Liver (tissue), 3 donors: ENCODE results near the gene PCYOX1L.

Experiments used
- CTCF ChIP-seq: fragments of 150-350 bp; IDR thresholded peaks from 2 replicates; pipeline ENCODE4 v1.5.1; 2017; ENCODE audit warnings: improper control_type of control experiment, low read depth, low read length; ENCODE audit not compliant: missing input control
- EGR1 ChIP-seq, 2 donors: IDR thresholded peaks; 2 replicates each; pipeline ENCODE4 v1.6.1; 2016 to 2018; ENCODE audit warnings: antibody characterized with exemption in 2 of 2, low read depth in 2 of 2
- GABPA ChIP-seq, 2 donors: IDR thresholded peaks in 1 of 2; conservative IDR thresholded peaks in 1 of 2; 2 replicates each; pipeline ENCODE4 v1.6.1; 2016; ENCODE audit warnings: antibody characterized with exemption in 2 of 2, mild to moderate bottlenecking in 1 of 2, moderate library complexity in 1 of 2
- JUND ChIP-seq, 2 donors: IDR thresholded peaks; 2 replicates each; pipeline ENCODE4 v1.6.1; 2016; ENCODE audit warnings: antibody characterized with exemption in 2 of 2
- MAX ChIP-seq: IDR thresholded peaks from 2 replicates; pipeline ENCODE4 v1.6.1; 2016; ENCODE audit warnings: antibody characterized with exemption
- RAD21 ChIP-seq, 2 donors: IDR thresholded peaks; 2 replicates each; pipeline ENCODE4 v1.6.1; 2016; ENCODE audit warnings: antibody characterized with exemption in 2 of 2, mild to moderate bottlenecking in 2 of 2
- REST ChIP-seq: IDR thresholded peaks from 2 replicates; pipeline ENCODE4 v1.6.1; 2016; ENCODE audit warnings: antibody characterized with exemption, mild to moderate bottlenecking
- TAF1 ChIP-seq: conservative IDR thresholded peaks from 2 replicates; pipeline ENCODE4 v1.6.1; 2016; ENCODE audit warnings: antibody characterized with exemption, mild to moderate bottlenecking
- YY1 ChIP-seq: IDR thresholded peaks from 2 replicates; pipeline ENCODE4 v1.6.1; 2016; ENCODE audit warnings: antibody characterized with exemption, mild to moderate bottlenecking
- ZBTB33 ChIP-seq: IDR thresholded peaks from 2 replicates; pipeline ENCODE4 v1.6.1; 2016; ENCODE audit warnings: antibody characterized with exemption
- donor health status: healthy.
- donor health status: healthy.

GRCh38 chr5:149375434-149375833 is 17.6 kb downstream of the PCYOX1L start:
- no peak for TF ChIP-seq CTCF
- TF ChIP-seq YY1: no peak
- TF ChIP-seq TAF1: no peak
- TF ChIP-seq REST: no peak
- TF ChIP-seq JUND (IDR thresholded peaks at IDR 0.05): no peak
- no peak for TF ChIP-seq EGR1 (IDR thresholded peaks at IDR 0.05; ENCODE audit: low read depth in 2 of 2)
- no peak for TF ChIP-seq MAX
- no peak for TF ChIP-seq ZBTB33
- no peak for TF ChIP-seq RAD21 (IDR thresholded peaks at IDR 0.05)
- TF ChIP-seq GABPA (IDR thresholded peaks at IDR 0.05 in 1 of 2, conservative IDR thresholded peaks at IDR 0.05 in 1 of 2): no peak
